ENCODE results near the gene AEBP1.

Gene AEBP1

DNA sequence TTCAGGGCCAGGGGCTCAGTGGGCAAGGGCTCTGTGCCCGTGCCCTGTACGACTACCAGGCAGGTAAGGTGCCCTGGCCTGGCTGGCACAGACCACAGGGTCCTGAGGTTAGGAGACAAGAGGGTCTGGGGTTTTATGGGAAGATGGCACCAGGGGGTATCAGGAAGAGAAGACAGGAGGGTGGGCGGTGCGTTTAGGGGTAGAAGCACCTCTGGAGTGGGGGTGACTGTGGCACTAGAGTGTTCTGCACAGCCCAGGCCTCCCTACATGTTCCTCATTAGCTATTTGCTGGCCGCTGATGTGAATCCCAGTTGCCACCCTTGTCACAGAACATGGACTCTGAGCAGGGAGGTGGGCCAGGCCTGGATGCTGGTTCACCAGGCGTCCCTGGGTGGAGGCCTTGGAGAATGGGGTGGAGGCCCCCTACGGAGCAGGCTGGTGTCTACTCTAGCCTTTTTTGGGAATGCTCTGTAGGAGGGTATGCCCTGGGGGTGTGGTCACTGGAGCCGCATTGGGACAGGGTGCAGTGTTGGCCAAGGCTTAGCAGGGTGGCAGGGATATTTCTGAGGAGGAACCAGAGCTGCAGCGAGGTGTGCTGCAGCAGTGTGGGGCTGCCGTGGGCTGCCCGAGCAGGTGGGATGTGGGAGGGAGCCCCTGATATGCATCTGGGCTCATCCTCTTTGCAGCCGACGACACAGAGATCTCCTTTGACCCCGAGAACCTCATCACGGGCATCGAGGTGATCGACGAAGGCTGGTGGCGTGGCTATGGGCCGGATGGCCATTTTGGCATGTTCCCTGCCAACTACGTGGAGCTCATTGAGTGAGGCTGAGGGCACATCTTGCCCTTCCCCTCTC is 43.8 kb upstream of the AEBP1 start:
- H3K27me3 ChIP-seq (ENCODE audit: insufficient read depth, poor library complexity, severe bottlenecking), result no peaks in the 10 kb centered on the region
- no peak for DNase-seq (ENCODE audit: low read depth in 1 of 2, low spot score in 1 of 2)
- H3K4me3 ChIP-seq (replicated peaks; ENCODE audit: insufficient read depth, low read length), result no peak overlapping the region
- H3K27ac ChIP-seq (replicated peaks), result no peak overlapping the region
- TF ChIP-seq CTCF (IDR thresholded peaks at IDR 0.05; ENCODE audit: insufficient read depth, low read length) (no peak), GABPA (IDR thresholded peaks at IDR 0.05; ENCODE audit: low read depth) (no peak), SPI1 (IDR thresholded peaks at IDR 0.05; ENCODE audit: borderline replicate concordance, low read depth) (no peak), POLR2AphosphoS5 (IDR thresholded peaks at IDR 0.05; ENCODE audit: low read depth) (no peak)
- TF ChIP-seq, protein P1, sequence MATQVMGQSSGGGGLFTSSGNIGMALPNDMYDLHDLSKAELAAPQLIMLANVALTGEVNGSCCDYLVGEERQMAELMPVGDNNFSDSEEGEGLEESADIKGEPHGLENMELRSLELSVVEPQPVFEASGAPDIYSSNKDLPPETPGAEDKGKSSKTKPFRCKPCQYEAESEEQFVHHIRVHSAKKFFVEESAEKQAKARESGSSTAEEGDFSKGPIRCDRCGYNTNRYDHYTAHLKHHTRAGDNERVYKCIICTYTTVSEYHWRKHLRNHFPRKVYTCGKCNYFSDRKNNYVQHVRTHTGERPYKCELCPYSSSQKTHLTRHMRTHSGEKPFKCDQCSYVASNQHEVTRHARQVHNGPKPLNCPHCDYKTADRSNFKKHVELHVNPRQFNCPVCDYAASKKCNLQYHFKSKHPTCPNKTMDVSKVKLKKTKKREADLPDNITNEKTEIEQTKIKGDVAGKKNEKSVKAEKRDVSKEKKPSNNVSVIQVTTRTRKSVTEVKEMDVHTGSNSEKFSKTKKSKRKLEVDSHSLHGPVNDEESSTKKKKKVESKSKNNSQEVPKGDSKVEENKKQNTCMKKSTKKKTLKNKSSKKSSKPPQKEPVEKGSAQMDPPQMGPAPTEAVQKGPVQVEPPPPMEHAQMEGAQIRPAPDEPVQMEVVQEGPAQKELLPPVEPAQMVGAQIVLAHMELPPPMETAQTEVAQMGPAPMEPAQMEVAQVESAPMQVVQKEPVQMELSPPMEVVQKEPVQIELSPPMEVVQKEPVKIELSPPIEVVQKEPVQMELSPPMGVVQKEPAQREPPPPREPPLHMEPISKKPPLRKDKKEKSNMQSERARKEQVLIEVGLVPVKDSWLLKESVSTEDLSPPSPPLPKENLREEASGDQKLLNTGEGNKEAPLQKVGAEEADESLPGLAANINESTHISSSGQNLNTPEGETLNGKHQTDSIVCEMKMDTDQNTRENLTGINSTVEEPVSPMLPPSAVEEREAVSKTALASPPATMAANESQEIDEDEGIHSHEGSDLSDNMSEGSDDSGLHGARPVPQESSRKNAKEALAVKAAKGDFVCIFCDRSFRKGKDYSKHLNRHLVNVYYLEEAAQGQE (IDR thresholded peaks at IDR 0.05; ENCODE audit: insufficient replicate concordance, low read depth), result no peak

DNA sequence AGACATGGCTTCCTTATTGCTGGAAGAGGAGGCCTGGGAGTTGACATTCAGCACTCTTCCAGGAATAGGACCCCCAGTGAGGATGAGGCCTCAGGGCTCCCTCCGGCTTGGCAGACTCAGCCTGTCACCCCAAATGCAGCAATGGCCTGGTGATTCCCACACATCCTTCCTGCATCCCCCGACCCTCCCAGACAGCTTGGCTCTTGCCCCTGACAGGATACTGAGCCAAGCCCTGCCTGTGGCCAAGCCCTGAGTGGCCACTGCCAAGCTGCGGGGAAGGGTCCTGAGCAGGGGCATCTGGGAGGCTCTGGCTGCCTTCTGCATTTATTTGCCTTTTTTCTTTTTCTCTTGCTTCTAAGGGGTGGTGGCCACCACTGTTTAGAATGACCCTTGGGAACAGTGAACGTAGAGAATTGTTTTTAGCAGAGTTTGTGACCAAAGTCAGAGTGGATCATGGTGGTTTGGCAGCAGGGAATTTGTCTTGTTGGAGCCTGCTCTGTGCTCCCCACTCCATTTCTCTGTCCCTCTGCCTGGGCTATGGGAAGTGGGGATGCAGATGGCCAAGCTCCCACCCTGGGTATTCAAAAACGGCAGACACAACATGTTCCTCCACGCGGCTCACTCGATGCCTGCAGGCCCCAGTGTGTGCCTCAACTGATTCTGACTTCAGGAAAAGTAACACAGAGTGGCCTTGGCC is 43.0 kb upstream of the AEBP1 start:
- H3K27ac ChIP-seq (replicated peaks), result no peak overlapping the region
- TF ChIP-seq CTCF (IDR thresholded peaks at IDR 0.05; ENCODE audit: insufficient read depth, low read length), result no peak
- TF ChIP-seq, protein P1 (IDR thresholded peaks at IDR 0.05; ENCODE audit: insufficient replicate concordance, low read depth), result no peak
- TF ChIP-seq SPI1 (IDR thresholded peaks at IDR 0.05; ENCODE audit: borderline replicate concordance, low read depth), result no peak
- TF ChIP-seq GABPA (IDR thresholded peaks at IDR 0.05; ENCODE audit: low read depth), result no peak
- no peak overlapping the region for H3K4me3 ChIP-seq (replicated peaks; ENCODE audit: insufficient read depth, low read length)
- no peak for DNase-seq (ENCODE audit: low read depth in 1 of 2, low spot score in 1 of 2)
- no peaks in the 10 kb centered on the region for H3K27me3 ChIP-seq (ENCODE audit: insufficient read depth, poor library complexity, severe bottlenecking)

GRCh38 chr7:44061645-44062179 is 42.4 kb upstream of the AEBP1 start:
- Histone ChIP-seq H3K27ac (replicated peaks) (no peak overlapping the region), H3K4me3 (replicated peaks; ENCODE audit: insufficient read depth, low read length) (no peak overlapping the region), H3K27me3 (ENCODE audit: insufficient read depth, poor library complexity, severe bottlenecking) (no peaks in the 10 kb centered on the region)
- TF ChIP-seq POLR2AphosphoS5 (IDR thresholded peaks at IDR 0.05; ENCODE audit: low read depth), result no peak; the same call in 1 of the 2 replicates
- TF ChIP-seq, protein P1 (IDR thresholded peaks at IDR 0.05; ENCODE audit: insufficient replicate concordance, low read depth), result no peak
- TF ChIP-seq SPI1 (IDR thresholded peaks at IDR 0.05; ENCODE audit: borderline replicate concordance, low read depth), result no peak
- TF ChIP-seq GABPA (IDR thresholded peaks at IDR 0.05; ENCODE audit: low read depth), result no peak
- TF ChIP-seq CTCF (IDR thresholded peaks at IDR 0.05; ENCODE audit: insufficient read depth, low read length), result no peak
- DNase-seq (ENCODE audit: low read depth in 1 of 2, low spot score in 1 of 2), result no peak

Data from HL-60 (cell line).